GM12801 (cell line): ENCODE data around the gene TSEN34.
"Not testable (repeated sequence)": the region's sequence is repeated elsewhere in the genome, so short reads cannot be mapped to it uniquely, and the experiment has no call there.

Experiments
- CTCF ChIP-seq: IDR thresholded peaks from one replicate; pipeline ENCODE4 v1.5.1; 2011; ENCODE audit warnings: control low read depth; ENCODE audit not compliant: insufficient read length; ENCODE audit errors: extremely low read depth

Gene TSEN34

GRCh38 chr19:54231077-54231931, 40.2 kb downstream of the TSEN34 start:
- TF ChIP-seq CTCF = peak; percentile 75

- no peak for TF ChIP-seq CTCF
Observed at GRCh38 chr19:54233941-54234340, 42.8 kb downstream of the TSEN34 start.

DNA sequence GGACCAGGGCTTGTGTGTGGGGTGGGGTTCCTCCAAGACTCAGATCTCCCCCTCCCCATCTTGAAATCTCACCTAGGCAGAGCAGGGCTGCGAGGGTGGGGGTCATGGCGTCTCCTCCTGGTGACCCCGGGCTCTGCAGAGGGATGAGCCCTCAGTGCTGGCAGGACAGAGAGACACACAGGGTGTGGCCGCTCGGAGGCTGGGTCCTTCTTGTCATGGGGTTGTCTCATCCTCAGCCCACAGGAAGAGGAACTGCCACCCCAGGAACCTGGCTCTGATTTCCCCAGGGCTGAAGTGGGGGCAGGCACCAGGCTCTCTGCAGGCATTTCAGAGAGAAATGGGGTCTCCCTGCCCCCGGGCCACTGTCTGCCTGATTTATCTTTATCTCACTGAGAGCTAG, 51.5 kb downstream of the TSEN34 start, which contains the start of gene LILRA6:
TSS of gene LILRA6 (minus strand) at position 145 of the 400 bp plus-strand sequence.
- TF ChIP-seq CTCF = not testable (repeated sequence)
